GM20431 (cell line): ENCODE results near the gene AIFM1.

Experiments
- in situ Hi-C: fragments of 300-500 bp; cut with MseI, MboI; formaldehyde crosslinking; loops from one replicate; pipeline ENCODE4 v1.15.0; 2020; ENCODE audit warnings: low sequenced_read_pairs; ENCODE audit not compliant: unreplicated experiment

Gene AIFM1

DNA sequence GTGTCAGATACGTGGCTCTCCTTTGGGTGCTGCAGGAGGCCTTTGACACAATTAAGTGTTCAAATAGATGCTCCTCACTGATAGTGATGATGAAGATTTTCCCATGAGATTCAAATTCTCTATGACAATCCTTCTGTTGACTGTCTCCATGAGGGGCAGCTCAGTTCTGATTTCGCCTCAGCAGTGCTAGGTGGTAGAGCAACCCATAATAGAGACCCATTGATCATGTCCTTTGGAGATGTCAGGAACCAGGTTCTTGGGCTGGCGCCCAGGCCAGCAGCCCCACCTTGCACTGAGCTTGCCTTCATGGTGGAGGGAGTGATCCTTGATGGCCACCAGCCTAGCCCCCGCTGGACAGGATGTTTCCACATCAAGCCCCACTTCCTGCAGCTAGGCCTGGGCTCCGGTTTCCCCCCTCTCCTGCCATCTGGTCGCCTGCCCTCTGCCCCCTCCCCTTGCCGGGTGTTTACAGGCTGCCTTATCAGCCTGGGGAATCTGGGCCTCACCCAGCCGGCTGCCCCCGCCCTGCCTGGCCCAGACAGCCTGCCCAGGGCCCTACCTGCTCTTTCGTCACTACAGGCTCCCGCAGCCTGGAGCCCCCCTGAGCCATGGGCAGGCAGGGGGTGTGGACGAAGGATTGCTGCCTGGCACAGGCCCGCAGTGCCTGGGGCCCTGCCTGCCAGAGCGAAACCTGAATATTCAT lies 68.0 kb downstream of the AIFM1 start:
- in situ Hi-C loops = no loop called here

DNA sequence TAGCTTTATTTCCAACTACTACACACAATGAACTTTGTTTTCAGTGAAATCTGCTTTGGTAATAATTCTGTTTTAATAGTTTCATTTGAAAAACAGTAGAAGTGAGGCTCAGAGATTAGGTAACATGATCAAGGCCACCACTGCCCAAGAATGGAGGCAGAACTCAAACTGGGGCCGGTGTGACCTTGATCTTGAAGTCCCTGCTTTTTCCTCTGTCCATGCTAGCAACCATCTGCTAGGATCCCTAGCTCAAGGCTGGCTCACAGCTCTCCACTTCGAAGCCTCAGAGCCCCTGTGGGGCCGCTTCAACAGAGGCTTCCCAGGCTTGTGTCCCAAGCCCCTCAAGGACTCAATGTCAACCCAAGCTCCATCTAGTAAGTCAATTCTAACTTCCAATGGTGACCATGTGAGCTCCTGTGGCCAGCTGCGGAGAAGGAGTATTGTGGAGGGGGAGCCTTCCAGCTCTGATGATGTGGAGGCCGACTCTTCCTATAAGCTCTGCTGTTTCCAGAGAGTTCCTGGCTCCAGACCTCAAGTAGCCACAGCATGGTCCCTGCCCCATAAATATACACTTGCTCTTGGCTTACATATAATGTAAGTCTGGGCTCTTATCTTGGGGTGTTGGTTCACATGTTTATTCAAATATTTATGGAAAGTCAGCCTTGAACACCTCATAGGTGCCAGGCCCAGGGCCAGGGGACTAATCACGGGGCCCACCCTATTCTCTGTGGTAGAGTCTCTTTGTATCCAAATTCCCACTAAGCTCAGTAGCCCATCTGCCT lies 70.2 kb downstream of the AIFM1 start:
- in situ Hi-C loops = no loop called here

DNA sequence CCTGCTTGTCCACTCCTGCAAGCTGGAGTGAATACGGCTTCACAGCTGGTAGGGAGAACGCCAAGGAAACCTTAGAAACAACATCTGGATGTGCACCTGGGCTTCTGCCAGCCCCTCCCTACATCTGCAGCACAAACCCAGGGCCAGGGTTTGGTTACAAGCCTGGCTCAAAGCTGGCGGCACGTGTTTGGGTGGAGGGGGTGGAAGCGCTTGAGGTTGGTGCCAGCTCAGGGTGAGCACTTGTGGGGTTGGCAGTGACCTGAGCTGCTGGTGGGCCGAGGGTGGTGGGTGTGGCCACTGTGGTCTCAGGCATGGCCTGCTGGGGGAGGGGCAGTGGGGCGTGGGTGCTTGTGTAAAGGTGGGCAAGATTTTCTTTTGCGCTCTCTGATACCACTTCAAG lies 70.9 kb downstream of the AIFM1 start:
- in situ Hi-C loops = no loop called here

DNA sequence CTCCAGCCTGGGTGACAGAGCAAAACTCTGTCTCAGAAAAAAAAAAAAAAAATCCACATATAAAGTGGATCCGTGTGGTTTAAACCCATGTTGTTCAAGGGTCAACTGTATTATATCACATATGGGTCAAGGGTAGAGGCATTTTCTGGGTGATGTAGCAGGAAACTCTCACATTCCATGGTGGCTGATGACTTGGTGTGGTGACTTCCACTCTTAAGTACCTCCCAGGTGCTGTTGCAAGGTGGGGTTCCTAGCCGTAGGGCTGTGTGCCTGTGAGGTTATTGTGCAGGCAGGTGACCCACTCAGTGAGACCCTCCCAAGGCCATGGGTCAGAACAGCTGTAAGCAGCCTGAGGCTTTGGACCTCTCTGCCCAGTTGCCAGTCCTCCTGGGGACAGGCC lies 72.4 kb downstream of the AIFM1 start:
- in situ Hi-C loops = no loop called here

DNA sequence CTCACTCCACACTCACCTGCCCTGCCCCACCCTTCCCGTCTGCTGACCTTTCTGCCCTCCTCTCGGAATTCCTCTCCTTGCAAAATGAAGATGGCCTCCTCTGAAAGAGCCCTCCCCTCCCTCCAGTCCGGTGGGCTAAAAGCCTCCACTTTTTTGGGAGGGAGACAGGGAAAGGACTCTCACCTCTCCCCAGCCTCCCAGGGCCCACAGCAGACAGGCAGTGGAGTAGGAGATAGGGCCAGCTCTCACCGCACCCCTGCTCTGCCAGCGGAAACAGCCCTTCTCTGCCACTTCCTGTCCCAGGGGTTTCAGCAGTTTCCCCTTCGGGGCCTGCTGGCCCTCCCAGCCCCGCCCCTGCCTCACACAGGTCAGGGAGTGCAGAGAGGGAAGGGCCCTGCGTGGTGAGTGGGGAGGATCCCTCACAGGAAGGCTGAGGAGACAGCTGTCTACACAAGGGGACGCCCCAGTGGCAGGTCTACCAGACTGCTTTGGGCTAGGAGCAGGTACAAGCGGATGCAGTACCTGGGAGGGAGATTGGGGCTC lies 73.6 kb downstream of the AIFM1 start:
- in situ Hi-C loops = no loop called here

DNA sequence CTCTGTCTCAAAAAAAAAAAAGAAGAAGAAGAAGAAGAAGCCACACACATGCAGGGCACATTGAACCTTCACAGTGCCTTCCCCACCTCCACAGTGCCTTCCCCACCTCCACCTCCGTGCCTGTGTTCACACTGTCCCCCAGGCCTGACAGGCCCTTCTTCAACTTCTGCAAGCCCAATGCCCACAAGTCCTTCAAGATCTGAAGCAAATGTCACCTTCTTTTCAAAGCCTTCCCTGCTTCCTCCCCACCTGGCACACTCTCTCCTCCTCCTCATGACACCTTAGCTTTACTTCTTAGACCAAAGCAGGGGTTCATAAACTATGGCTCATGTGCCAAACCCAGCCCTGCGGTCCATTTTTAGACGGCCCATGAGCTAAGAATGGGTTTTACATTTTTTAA lies 75.3 kb downstream of the AIFM1 start:
- in situ Hi-C loops = no loop called here

DNA sequence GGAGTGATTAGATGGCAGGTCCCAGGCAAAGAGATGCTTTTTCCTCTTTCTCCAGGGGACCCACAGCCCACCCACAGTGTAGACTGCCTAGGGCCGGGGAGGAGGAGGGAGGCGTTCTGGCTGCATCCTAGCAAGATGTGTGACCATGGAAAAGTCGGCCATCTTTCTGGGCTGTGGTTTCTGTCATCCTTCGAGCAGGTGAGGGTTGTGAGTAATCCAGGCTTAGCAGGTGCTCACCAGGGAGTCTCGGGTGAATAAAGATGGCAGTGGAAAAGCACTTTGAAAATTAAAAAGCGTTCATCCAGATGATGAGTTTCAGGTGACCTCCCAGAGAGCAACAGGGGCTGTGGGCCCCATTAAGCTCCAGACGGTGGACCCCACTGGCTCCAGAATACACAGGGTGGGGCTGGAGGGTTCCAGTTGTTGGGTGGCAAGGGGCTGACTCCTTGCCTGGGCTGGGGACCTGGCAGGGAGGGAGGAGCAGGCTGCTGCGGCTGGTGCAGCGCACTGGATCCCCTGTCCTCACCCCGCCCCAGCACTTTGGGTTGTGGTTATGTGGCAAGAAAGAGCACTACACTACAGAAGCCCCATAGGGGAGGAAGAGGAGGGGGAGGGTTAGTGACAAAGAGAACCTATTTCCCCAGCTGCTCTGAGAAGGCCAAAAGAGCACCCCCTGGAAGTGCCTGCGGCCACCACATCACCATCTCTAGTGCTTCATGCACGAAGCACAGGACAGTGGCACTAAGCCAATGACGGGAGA lies 79.0 kb downstream of the AIFM1 start:
- in situ Hi-C loops = no loop called here

DNA sequence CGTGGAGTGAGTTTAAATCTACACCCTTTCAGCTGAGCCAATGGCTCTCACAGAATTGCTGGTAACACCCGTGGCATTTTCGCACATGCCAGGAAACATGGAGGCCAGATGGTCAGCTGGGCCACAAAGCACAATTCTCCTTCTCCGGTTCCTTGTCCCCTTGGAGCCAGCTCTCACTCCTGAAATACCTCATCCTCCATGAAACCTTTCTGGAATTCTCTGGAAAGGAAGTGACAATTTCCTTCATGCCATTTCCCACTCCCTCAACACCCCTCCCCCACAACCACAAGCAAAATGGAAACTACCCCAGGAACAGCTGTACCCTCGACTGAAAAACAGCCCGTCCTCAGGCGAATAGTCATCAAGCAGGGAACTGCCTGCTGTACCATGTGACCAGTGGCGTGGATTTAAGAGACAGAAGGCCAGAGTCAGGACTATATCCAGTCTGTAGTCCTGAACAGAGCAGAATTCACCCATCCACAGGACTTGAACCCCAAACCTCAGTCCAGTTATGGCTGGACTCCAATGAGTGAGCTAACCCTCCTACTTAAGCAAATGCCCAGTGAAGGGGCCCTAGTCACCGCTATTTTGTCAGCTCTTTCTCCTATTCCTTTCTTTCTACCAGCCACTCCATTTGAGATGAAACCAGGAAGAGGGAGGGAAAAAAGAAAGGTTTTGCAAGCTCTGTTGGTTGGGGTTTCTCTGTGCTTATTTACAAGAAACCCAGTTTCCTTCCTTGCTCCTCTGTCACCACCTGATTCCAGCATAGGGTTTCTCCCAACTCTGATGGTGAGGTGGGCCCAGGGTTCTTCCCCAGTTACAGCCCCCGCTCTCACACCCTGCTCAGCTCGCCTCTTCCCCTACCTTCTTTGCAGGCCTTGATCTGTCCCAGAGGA lies 79.8 kb downstream of the AIFM1 start:
- in situ Hi-C loops = no loop called here

DNA sequence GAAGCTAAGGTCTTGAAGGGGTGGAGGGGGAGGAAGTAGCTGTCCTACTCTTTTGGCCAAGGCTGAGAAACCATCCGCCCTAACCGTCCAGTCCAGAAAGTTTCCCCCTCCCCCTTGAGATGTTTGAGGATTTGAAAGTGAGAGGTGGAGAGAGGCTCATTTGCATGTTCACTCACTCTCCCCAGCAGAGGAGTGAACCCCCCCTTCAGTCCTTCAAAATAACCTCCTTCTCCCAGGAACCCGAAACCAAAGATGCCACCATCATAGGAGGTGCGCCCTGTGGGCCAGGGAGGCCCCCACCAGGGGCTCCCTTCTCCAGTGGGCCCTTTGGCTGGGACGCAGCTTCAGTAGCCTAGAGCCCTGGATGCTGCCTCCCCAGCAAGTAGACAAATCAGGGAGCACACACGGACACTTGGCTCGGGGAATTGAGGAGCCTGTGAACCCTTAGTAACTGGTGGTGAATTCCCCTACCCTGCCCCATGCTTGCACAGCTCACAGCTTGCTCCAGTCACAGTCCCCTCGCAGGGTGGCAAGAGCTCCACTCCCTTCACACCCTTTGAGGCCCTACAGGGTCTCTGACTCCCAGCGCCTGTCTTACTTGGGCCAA lies 80.9 kb downstream of the AIFM1 start:
- in situ Hi-C loops = no loop called here

DNA sequence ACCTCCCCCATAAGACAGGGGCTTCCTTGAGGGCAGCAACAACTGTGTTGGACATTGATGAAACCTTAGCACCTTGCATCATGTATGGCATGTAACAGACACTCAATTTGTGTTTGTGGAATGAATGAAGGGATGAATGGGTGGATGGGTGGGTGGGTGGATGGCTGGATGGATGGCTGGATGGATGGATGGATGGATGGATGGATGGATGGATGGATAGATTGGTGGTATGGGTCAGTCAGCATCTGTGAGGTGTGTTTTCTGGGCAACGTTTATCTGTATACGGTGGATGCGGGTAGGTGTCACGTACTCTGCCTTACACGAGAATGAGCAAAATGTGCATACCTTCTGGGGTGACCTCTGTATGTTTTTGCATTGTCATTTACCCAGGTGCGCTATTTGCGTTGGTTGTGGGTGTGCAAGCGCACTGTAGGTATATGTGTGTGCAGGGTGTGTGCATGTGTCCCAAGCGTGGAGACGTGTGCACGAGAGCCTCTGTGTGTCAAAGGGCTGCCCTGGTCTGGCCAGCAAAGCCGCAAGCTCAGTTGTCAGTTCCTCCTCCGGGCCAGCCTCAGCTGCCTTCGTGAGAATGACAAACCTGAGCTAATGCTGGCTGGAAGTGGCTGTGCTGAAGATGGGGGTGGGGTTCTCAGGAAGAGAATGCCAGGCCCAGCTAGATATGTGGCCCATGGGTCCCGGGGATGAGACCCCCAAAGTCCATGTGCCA lies 81.8 kb downstream of the AIFM1 start:
- in situ Hi-C loops = no loop called here

DNA sequence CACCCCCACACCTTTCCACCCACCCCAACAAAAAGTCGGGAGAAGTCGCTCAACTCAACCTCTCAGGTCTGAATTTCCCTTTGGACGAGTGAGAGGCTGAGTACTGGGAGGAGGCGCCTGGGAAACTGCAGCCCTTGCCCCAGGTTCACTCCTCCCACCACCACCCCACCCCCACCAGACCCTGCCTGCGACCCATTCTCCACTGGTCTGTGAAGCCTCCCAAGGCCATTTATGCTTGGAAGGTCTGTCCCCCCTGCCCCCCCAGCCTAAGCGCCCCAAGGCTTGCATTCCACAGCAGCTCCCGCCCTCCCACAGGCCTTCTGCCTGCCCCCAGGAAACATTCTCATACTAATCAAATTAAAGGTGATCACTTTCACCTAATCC lies 82.5 kb downstream of the AIFM1 start:
- in situ Hi-C loops = no loop called here

DNA sequence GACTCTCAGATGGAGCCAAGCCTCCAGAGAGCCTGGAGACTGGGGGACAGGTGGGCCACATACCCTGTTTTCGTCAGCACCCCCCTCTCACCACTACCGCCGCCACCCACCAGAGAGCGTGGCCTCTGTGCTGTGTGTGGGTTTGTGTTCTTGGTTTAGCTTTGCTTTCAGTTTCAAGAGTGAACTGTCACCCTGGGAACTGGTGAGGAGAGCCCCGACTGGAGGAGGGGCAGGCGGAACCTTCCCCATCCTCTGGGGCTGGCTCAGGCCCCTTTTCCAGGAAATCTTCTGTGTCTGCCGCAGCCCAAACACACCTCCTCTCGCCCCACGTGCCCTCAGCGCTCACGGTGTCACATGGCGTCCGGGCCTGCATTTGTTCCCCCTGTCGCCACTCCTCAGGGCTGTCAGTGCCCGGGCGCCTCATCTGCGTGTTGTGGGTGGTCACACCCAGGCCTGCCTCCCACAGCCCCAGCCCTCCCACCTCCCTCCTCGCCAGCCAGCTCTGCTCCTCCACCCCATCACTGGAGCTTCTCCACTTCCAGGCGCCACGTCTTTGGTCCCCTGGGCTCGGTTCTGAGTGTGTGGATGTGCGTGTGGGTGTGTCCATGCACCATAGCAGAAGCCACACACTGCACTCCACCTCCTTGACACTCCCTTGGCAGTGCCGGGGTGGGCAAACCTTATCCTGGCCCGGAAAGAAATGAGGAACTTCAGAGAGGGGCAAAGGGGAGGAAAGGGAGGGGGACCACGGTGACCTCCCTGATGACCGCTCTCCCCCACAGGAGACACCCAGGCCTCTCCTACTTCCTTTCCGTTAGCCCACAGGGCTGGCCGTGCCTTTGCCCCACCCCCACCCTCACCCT lies 83.2 kb downstream of the AIFM1 start:
- in situ Hi-C loops = no loop called here

DNA sequence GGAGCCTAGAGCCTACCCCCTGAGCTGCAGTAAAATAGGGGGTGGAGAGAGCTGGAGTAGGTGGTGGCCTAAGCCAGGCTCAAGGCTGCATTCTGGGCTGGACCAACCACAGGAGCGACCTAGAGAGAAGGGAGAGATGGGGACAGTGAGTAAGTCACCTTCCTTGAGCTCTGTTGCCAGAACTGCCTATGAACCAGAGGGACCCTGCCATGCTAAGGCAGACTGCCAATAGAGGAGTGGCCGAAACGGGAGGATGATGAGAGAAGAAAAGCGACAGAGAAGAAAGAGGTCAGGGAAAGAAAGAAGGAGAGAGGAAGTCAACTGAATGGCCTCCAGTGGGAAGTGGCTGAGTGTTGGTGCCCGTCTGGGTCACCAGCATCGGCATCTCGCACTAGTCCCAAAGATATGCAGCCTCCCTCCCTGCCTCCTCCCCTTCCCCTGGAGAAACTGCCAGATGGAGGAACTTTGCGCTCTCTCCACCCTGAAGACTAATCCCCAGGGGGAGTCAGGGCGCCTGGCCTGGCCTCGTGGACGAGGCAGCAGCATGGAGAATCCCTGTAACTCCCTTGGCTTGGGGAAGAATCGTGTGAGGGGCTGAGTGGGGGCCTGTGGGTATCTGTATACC lies 84.1 kb downstream of the AIFM1 start:
- in situ Hi-C loops = no loop called here

DNA sequence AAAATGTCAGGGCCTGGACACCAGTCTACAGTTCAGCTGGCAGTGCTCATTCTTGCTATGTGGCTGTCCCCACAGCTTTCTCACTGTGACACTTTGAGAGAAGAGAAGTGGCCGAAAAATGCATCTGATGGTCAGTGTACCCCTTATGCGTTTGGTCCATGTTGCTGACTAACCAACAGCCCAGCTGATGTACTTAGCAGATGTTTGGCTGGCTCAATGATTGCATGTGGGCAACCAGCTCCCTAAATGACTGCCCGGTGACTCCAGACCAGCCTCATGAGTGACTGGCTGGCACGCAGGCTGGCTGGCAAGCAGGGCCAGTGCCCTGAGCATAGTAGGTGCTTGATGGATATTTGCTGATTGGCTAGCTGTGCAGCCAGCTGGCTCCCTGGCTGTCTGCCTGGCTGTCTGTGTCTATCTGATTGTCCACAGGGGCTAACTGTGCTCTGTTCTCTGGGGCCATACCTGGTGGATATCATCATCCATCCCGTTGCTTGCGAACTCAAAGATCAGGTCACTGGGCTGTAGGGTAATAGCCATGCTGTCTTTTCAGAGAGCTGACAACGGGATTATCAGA lies 84.8 kb downstream of the AIFM1 start:
- in situ Hi-C loops = no loop called here

DNA sequence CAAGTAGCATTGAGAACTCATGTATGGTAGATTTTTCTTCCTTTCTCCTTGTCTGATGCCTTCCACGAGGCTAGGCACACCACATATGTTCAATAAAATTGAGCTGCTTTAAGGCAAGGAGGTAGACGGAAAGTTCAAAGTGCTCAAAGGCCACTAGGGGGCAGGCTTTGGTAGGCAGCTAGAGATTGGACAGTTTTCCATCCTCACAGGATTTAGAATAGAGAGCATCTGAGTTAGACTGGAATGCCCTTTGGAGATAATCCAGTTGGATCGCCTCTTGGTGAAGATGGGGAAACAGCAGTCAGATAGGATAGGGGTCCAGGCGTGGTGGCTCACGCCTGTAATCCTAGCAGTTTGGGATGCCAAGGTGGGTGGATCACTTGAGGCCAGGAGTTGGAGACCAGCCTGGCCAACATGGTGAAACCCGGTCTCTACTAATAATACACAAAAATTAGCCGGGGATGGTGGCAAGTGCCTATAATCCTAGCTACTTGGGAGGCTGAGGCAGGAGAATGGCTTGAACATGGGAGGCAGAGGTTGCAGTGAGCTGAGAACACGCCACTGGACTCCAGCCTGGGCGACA lies 85.7 kb downstream of the AIFM1 start:
- in situ Hi-C loops = no loop called here
